GM20000 (cell line): ENCODE results near the gene ADAMTS7.
"Not testable (repeated sequence)": the region's sequence is repeated elsewhere in the genome, so short reads cannot be mapped to it uniquely, and the experiment has no call there.

Experiments
- DNase-seq: peaks from one replicate; pipeline ENCODE4 v3.0.0; 2012; ENCODE audit warnings: low spot score
- CTCF ChIP-seq: IDR thresholded peaks from 2 replicates; pipeline ENCODE4 v1.5.1; 2012; ENCODE audit warnings: mild to moderate bottlenecking, control low read depth; ENCODE audit errors: extremely low read depth, missing control alignments

Gene ADAMTS7

GRCh38 chr15:78811124-78811824 is at the start of gene ADAMTS7:
ADAMTS7 (minus strand) TSS chr15:78811464; CDS start chr15:78811220, 244 bp downstream.
- TF ChIP-seq CTCF, result peak; percentile 60
- peak; percentile 98 for DNase-seq

- TF ChIP-seq CTCF, result peak; percentile 41
- peak; percentile 66 for DNase-seq
These were observed 48.9 kb upstream of the ADAMTS7 start for GRCh38 chr15:78859971-78860719.

GRCh38 chr15:78855746-78856145 is 44.5 kb upstream of the ADAMTS7 start:
- no peak for TF ChIP-seq CTCF

GRCh38 chr15:78854833-78855372 is 43.6 kb upstream of the ADAMTS7 start:
- no peak for TF ChIP-seq CTCF

More at GRCh38 chr15:78855746-78856145, 44.5 kb upstream of the ADAMTS7 start:
- DNase-seq, result no peak

GRCh38 chr15:78853500-78853899 is 42.2 kb upstream of the ADAMTS7 start:
- TF ChIP-seq CTCF, result no peak
- DNase-seq, result no peak

More at GRCh38 chr15:78854833-78855372, 43.6 kb upstream of the ADAMTS7 start:
- no peak for DNase-seq

- no peak for DNase-seq
- no peak for TF ChIP-seq CTCF
These were observed 39.9 kb upstream of the ADAMTS7 start for GRCh38 chr15:78850941-78851755.

GRCh38 chr15:78850352-78850751 is 39.1 kb upstream of the ADAMTS7 start:
- no peak for TF ChIP-seq CTCF

GRCh38 chr15:78847387-78847906 is 36.2 kb upstream of the ADAMTS7 start:
- DNase-seq, result not testable (repeated sequence)

More at GRCh38 chr15:78850352-78850751, 39.1 kb upstream of the ADAMTS7 start:
- DNase-seq, result no peak

- DNase-seq, result not testable (repeated sequence)
These were observed 35.6 kb upstream of the ADAMTS7 start for GRCh38 chr15:78846906-78847305.
